Breast epithelium (tissue), 4 donors: ENCODE measurements around the gene NRIP2. TPM values are rescaled to one million over a fixed set of nuclear protein-coding genes. Genes with fewer than 3 reads are reported as not detected.

Experiments
- DNase-seq, 2 donors: peaks; one replicate each; pipeline ENCODE4 v3.0.0-alpha.2; 2019; ENCODE audit warnings: low spot score in 2 of 2
- H3K27ac ChIP-seq, 2 donors: fragments of 200-600 bp; sonication (generic) in 1 of 2; one replicate each; pipeline ENCODE4 v1.5.1; 2016 to 2019; ENCODE audit warnings: mild to moderate bottlenecking in 1 of 2
- H3K27me3 ChIP-seq, 2 donors: fragments of 200-600 bp; sonication (generic) in 1 of 2; one replicate each; pipeline versions ENCODE4 v1.5.1 to v1.6.0; 2017 to 2019; ENCODE audit warnings: control low read depth in 1 of 2, mild to moderate bottlenecking in 1 of 2
- H3K36me3 ChIP-seq: fragments of 200-600 bp; one replicate; pipeline ENCODE4 v1.5.1; 2019
- H3K4me1 ChIP-seq, 2 donors: fragments of 200-600 bp; sonication (generic); one replicate each; pipeline ENCODE4 v1.5.1; 2016 to 2019; ENCODE audit warnings: control low read depth in 1 of 2
- H3K4me3 ChIP-seq, 3 donors: fragments of 200-600 bp; sonication (generic); 1 replicate in 2 of 3; 2 replicates in 1 of 3; pipeline ENCODE4 v1.5.1; 2016 to 2019; ENCODE audit warnings: mild to moderate bottlenecking in 3 of 3, moderate library complexity in 2 of 3
- H3K9me3 ChIP-seq, 2 donors: fragments of 200-600 bp; sonication (generic) in 1 of 2; one replicate each; pipeline ENCODE4 v1.5.1; 2016 to 2019; ENCODE audit warnings: control low read depth in 1 of 2
- CTCF ChIP-seq, 3 donors: fragments of 450-650 bp; IDR thresholded peaks; one replicate each; pipeline ENCODE4 v1.5.1; 2016 to 2017; ENCODE audit warnings: antibody characterized with exemption in 3 of 3, mild to moderate bottlenecking in 3 of 3, moderate library complexity in 3 of 3
- POLR2A ChIP-seq: fragments of 450-650 bp; IDR thresholded peaks from one replicate; pipeline ENCODE4 v1.6.1; 2016; ENCODE audit warnings: antibody characterized with exemption, mild to moderate bottlenecking, moderate library complexity
- POLR2AphosphoS5 ChIP-seq, 3 donors: sonication (generic); formaldehyde crosslinking; IDR thresholded peaks; one replicate each; pipeline ENCODE4 v1.6.1; 2017; ENCODE audit warnings: antibody characterized with exemption in 3 of 3
- intact Hi-C: fragments of 100-400 bp; cut with DNase I; formaldehyde crosslinking; loops from one replicate; pipeline ENCODE4 v1.15.1; 2023; ENCODE audit warnings: low total_unique reads
- total RNA-seq, 3 donors: library from RNA; depleted of rRNA; stranded (reverse); fragments of >200 nt; gene quantifications; one replicate each; pipeline ENCODE4 v1.1.0, GENCODE V29; 2016

The NRIP2 gene
- total RNA-seq, 3 donors from 2014 or later: 0.16 to 1.6 (median 1.2) TPM

GRCh38 chr12:2776129-2776806 lies 58.6 kb downstream of the NRIP2 start:
- intact Hi-C loops: no loop called here
- no peak overlapping the region for H3K27ac ChIP-seq
- no peak overlapping the region for H3K4me3 ChIP-seq
- no peaks in the 10 kb centered on the region for H3K4me1 ChIP-seq
- DNase-seq: no peak
- H3K9me3 ChIP-seq: no peaks in the 10 kb centered on the region
- no peak for TF ChIP-seq POLR2A
- no peak for TF ChIP-seq POLR2AphosphoS5 (IDR thresholded peaks at IDR 0.05)
- TF ChIP-seq CTCF (IDR thresholded peaks at IDR 0.05): no peak
- H3K27me3 ChIP-seq: no peaks in the 10 kb centered on the region
- H3K36me3 ChIP-seq: no peaks in the 10 kb centered on the region

GRCh38 chr12:2775431-2775830 lies 59.4 kb downstream of the NRIP2 start:
- Histone ChIP-seq H3K4me1 (no peaks in the 10 kb centered on the region), H3K27me3 (no peaks in the 10 kb centered on the region), H3K36me3 (no peaks in the 10 kb centered on the region), H3K9me3 (no peaks in the 10 kb centered on the region), H3K27ac (no peak overlapping the region), H3K4me3 (no peak overlapping the region)
- intact Hi-C loops: no loop called here
- TF ChIP-seq POLR2A (no peak), CTCF (IDR thresholded peaks at IDR 0.05) (no peak), POLR2AphosphoS5 (IDR thresholded peaks at IDR 0.05) (no peak)
- DNase-seq: no peak

Other genes starting within 250 kb of the NRIP2 start
- 10 to 100 TPM; 30.4 to 70.8 (median 50.1) TPM for gene FKBP4, start 40.1 kb downstream of the NRIP2 start, total RNA-seq
- gene ITFG2, start 22.4 kb downstream of the NRIP2 start, total RNA-seq: 10 to 100 TPM; 22.2 to 48.9 (median 35.1) TPM
- not detected for gene TEX52, start 22.0 kb upstream of the NRIP2 start, total RNA-seq
- gene FOXM1, start 42.1 kb upstream of the NRIP2 start, total RNA-seq: 1 to 10 TPM in 1 of 3 donors, under 1 TPM in 2; under 0.01 to 2.4 (median 0.44) TPM
- 10 to 100 TPM in 2 of 3 donors, 1 to 10 TPM in 1; 4.3 to 18.4 (median 15.7) TPM for gene RHNO1, start 42.2 kb upstream of the NRIP2 start, total RNA-seq
- 10 to 100 TPM; 18.6 to 22.6 (median 20.8) TPM for gene TULP3, start 55.9 kb upstream of the NRIP2 start, total RNA-seq
- gene TEAD4, start 124.4 kb upstream of the NRIP2 start, total RNA-seq: 10 to 100 TPM in 2 of 3 donors, 1 to 10 TPM in 1; 2.4 to 24.3 (median 12.6) TPM
- gene TSPAN9, start 242.3 kb upstream of the NRIP2 start, total RNA-seq: 10 to 100 TPM; 16.8 to 44.9 (median 36.9) TPM